Activated T-cell treated with anti-CD3 and anti-CD28 coated beads, Interleukin-2, amount 50 U/mL, for 72 hours (primary cell): ENCODE measurements around the gene INPP4B. TPM values are rescaled to one million over a fixed set of nuclear protein-coding genes. Genes with fewer than 3 reads are reported as not detected.
"Not testable (repeated sequence)": the region's sequence is repeated elsewhere in the genome, so short reads cannot be mapped to it uniquely, and the experiment has no call there.

Experiments
- ATAC-seq, 2 donors: fragments of 150-1000 bp; cut with Tn5 transposase; replicated peaks in 1 of 2; 2 replicates each; pipeline ENCODE4 v1.10.0; 2021; ENCODE audit warnings: moderate library complexity in 2 of 2, mild to moderate bottlenecking in 1 of 2
- DNase-seq, 2 donors: peaks; one replicate each; pipeline ENCODE4 v3.0.0; 2021 to 2022; ENCODE audit warnings: mixed read lengths in 1 of 2
- H3K27ac Mint-ChIP-seq: one replicate; pipeline ENCODE4 v1.8.0; 2022; ENCODE audit warnings: mild to moderate bottlenecking, moderate library complexity, mixed read lengths
- H3K27me3 Mint-ChIP-seq: one replicate; pipeline ENCODE4 v1.8.0; 2022; ENCODE audit warnings: low read depth, mixed read lengths
- H3K36me3 Mint-ChIP-seq, 2 donors: one replicate each; pipeline ENCODE4 v1.8.0; 2022; ENCODE audit warnings: mixed read lengths in 2 of 2, mild to moderate bottlenecking in 1 of 2; ENCODE audit not compliant: insufficient read depth in 2 of 2
- H3K4me1 Mint-ChIP-seq: one replicate; pipeline ENCODE4 v1.8.0; 2022; ENCODE audit warnings: low read depth, mixed read lengths
- H3K4me3 Mint-ChIP-seq, 2 donors: one replicate each; pipeline ENCODE4 v1.8.0; 2022; ENCODE audit warnings: mild to moderate bottlenecking in 2 of 2, mixed read lengths in 2 of 2, moderate library complexity in 2 of 2
- H3K9me3 Mint-ChIP-seq, 2 donors: one replicate each; pipeline ENCODE4 v1.8.0; 2022; ENCODE audit warnings: mixed read lengths in 2 of 2
- total RNA-seq, 2 donors: library from RNA; stranded (reverse); gene quantifications; one replicate each; pipeline ENCODE4 v1.2.3, GENCODE V29; 2022

INPP4B gene
- total RNA-seq, 2 donors from 2014 or later: 64.9 to 67.3 TPM

DNA sequence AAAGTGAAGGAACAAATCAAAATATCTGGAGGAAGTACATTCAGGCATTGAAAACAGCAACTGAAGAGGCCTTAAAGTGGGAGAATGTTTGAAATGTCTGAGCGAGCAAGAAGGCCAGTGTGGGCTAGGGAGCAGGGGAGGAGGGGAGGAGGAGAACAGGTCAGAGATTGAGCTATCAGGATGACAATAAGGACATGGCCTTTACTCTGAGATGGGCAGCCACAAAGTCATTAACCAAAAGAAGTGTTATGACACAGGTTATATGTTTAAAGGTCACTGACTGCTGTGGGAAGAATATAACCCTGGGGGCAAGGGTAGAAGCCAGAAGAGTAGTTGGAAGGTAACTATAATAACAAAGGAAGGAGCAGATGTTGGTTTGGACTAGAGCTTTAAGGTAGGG lies 315.4 kb downstream of the INPP4B start:
- DNase-seq: no peak
- peak overlapping the region; percentile 61 for H3K27ac Mint-ChIP-seq
- no peak for ATAC-seq
- no peak overlapping the region for H3K4me3 Mint-ChIP-seq
- peaks cover 18% of the 10 kb centered on the region for H3K4me1 Mint-ChIP-seq
- no peaks in the 10 kb centered on the region for H3K36me3 Mint-ChIP-seq
- no peaks in the 10 kb centered on the region for H3K9me3 Mint-ChIP-seq
- H3K27me3 Mint-ChIP-seq: no peaks in the 10 kb centered on the region

DNA sequence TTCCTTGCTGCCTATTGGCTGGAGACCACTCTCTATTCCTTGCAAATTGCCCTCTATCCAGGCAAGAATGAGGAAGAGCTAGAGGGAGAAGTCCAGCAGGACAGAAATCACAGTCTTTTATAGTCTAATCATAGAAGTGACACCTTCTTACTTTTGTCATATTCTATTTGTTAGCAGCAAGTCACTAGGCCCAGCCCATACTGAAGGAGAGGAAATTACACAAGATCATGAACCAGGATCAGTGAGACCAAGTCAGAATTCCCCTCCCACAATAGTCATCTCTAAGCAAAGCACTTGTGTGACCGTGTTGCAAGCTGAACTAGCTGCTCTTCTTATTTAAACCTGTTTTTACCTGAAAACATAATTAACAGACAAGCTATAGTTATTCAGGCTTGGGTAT lies 317.7 kb downstream of the INPP4B start:
- Mint-ChIP-seq H3K4me1 (peaks cover 9% of the 10 kb centered on the region), H3K9me3 (no peaks in the 10 kb centered on the region), H3K27ac (no peak overlapping the region), H3K36me3 (no peaks in the 10 kb centered on the region), H3K27me3 (no peaks in the 10 kb centered on the region), H3K4me3 (no peak overlapping the region)
- DNase-seq (no peak), ATAC-seq (peak in 1 of 2 donors; percentile 75)

DNA sequence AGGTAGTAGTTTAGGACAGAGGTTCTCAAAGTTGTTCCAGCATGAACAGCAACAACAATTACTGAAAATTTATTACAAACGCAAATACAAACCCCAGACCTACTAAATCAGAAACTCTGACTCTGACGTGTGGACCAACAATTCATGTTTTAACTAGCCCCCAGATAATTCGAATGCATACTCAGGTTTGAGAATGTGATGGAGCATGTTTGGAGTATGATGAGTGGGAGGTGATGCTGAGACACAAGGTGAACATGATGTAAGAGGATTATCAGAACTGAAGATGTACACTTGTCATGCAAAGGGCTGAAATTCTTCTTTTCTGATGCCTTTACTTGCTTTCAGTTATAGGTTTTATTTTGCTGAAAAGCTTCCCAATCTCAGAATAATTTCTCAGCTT lies 323.0 kb downstream of the INPP4B start:
- Mint-ChIP-seq H3K36me3 (no peaks in the 10 kb centered on the region), H3K27ac (no peak overlapping the region), H3K4me3 (no peak overlapping the region), H3K27me3 (no peaks in the 10 kb centered on the region), H3K4me1 (peaks cover 9% of the 10 kb centered on the region), H3K9me3 (no peaks in the 10 kb centered on the region)
- DNase-seq: no peak
- ATAC-seq: peak; percentile 34 to 89

DNA sequence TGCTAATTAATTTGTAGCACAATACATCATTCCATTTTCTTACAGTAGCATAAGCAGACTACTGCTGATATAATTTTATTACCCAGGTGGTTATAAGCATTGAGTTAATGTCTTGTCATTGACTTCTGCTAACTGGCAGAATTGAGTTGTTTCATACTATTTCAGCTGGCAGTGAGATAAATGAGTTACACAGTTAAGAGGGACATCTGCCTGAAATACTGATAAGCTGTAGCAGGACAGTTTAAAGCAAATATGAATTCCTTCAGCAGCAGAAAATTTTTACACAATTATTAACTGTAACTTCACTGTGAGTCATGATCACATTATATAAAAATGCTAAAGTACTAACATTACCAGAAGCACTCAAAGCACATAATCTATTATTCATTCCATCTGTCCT lies 326.8 kb downstream of the INPP4B start:
- no peak overlapping the region for H3K27ac Mint-ChIP-seq
- no peak overlapping the region for H3K4me3 Mint-ChIP-seq
- no peaks in the 10 kb centered on the region for H3K9me3 Mint-ChIP-seq
- no peaks in the 10 kb centered on the region for H3K27me3 Mint-ChIP-seq
- DNase-seq: no peak
- no peak for ATAC-seq
- H3K36me3 Mint-ChIP-seq: no peaks in the 10 kb centered on the region
- H3K4me1 Mint-ChIP-seq: peaks cover 9% of the 10 kb centered on the region

DNA sequence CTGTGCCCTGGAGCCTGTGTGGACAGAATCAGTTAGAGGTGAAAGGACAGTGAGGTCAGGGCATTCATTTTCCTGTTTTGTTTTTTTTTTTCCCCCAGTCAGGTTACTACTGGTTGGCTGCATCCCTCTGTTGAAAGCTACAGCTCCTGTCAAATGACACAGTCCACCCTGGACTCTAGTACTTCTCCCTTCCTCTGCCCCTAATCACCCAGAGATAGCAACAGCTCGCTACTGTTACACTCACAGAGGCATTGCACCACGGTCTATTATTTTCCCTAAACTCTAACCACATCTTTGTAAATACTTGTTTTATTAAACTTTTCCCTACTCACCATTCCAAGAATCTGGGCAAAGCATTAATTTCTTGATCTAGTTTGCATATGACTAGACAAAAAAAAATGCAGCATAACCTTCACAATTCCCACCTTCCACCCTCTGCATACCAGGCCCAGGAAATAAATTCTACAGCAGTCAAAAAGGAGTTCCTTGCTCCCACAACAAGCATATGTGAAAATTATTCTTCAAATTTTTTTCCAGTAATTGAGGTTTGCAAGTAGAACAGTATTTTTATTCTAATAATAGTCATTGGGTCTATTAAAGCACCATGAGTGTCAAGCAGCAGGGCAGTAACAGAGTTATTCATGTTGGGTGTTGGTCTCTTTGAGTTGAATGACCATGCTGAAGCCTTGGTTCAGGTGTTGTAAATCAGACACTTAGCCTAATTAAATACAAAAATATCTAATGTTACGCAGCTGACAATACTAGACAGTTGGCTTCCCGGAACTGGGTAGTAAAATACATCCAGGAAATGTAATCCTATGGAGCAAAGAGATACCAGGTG lies 329.2 kb downstream of the INPP4B start:
- Mint-ChIP-seq H3K27me3 (no peaks in the 10 kb centered on the region), H3K27ac (peak overlapping the region; percentile 19), H3K4me1 (no peaks in the 10 kb centered on the region), H3K4me3 (no peak overlapping the region), H3K9me3 (no peaks in the 10 kb centered on the region), H3K36me3 (no peaks in the 10 kb centered on the region)
- no peak for DNase-seq
- no peak for ATAC-seq

DNA sequence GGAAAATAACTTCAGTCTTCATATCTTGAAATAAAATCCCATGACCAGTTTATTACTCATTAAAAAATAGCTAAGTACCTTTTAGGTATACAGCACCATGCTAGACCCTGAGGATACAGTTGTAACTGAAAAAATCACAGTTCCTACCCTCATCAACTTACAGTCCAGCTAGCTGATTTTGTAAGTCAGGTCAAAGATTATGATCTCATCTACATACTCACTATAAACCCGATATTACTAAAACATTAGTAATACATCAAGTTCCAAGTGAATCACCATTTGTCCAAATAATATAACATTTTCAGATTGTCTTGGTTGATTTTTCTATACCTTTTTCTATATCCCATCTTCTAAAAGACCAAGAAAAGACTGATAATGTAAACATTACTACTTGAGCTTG lies 333.9 kb downstream of the INPP4B start:
- no peak overlapping the region for H3K27ac Mint-ChIP-seq
- H3K36me3 Mint-ChIP-seq: peaks cover 0 to 2% of the 10 kb centered on the region in 2 donors
- ATAC-seq (no peak), DNase-seq (no peak)
- H3K4me3 Mint-ChIP-seq: no peak overlapping the region
- H3K9me3 Mint-ChIP-seq: no peaks in the 10 kb centered on the region
- no peaks in the 10 kb centered on the region for H3K27me3 Mint-ChIP-seq
- no peaks in the 10 kb centered on the region for H3K4me1 Mint-ChIP-seq

DNA sequence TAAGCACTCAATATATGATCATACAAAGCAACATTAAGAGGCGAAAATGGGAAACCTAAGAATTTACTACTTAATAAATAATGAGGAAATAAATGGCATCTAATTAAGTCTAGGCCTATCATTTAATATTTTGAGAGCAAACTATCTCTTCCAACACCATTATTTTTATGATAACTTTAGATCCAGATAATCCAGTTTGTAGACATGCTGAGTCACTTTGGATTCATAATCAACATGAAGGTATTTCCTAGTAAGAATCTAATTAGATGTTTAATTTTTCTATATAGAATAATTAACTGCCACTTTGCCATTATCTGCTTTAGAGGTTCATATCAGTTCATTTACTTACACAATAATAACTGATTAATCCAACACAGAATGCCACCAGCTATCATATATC lies 336.2 kb downstream of the INPP4B start:
- Mint-ChIP-seq H3K4me1 (no peaks in the 10 kb centered on the region), H3K36me3 (peaks cover 0 to 2% of the 10 kb centered on the region in 2 donors), H3K27ac (no peak overlapping the region), H3K27me3 (no peaks in the 10 kb centered on the region), H3K9me3 (no peaks in the 10 kb centered on the region), H3K4me3 (no peak overlapping the region)
- DNase-seq: no peak
- ATAC-seq: no peak

DNA sequence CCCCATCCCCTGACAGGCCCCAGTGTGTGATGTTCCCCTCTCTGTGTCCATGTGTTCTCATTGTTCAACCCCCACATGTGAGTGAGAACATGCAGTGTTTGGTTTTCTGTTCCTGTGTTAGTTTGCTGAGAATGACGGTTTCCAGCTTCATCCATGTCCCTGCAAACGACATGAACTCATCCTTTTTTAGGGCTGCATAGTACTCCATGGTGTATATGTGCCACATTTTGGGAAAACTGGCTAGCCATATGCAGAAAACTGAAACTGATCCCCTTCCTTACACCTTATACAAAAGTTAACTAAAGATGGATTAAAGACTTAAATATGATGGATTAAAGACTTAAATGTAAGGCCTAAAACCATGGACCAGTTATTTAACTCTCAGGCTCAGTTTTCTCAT lies 336.7 kb downstream of the INPP4B start:
- not testable (repeated sequence) for H3K4me1 Mint-ChIP-seq, H3K27ac Mint-ChIP-seq, H3K36me3 Mint-ChIP-seq, DNase-seq, H3K9me3 Mint-ChIP-seq, H3K4me3 Mint-ChIP-seq, ATAC-seq, H3K27me3 Mint-ChIP-seq

DNA sequence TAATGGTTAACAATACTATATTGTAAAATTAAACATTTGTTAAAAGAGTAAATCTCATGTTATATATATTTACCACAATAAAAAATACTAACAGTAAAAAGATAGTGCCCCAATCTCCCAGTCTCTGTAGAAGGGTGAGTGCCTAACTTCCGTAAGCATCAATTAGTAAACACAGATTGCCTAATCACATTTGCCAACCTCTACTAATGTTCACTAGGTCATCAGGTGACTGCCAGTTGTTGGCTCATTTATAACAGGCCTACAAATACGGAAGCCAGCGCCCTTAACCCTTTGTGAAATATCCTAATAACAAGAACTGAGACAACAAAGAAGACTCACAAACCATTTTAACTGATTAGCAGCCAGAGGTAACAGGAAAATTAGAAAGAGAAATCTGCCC lies 345.1 kb downstream of the INPP4B start:
- Mint-ChIP-seq H3K36me3 (peaks cover 0 to 2% of the 10 kb centered on the region in 2 donors), H3K9me3 (no peaks in the 10 kb centered on the region), H3K4me1 (peaks cover 7% of the 10 kb centered on the region), H3K27ac (no peak overlapping the region), H3K27me3 (no peaks in the 10 kb centered on the region), H3K4me3 (no peak overlapping the region)
- no peak for DNase-seq
- ATAC-seq: no peak

DNA sequence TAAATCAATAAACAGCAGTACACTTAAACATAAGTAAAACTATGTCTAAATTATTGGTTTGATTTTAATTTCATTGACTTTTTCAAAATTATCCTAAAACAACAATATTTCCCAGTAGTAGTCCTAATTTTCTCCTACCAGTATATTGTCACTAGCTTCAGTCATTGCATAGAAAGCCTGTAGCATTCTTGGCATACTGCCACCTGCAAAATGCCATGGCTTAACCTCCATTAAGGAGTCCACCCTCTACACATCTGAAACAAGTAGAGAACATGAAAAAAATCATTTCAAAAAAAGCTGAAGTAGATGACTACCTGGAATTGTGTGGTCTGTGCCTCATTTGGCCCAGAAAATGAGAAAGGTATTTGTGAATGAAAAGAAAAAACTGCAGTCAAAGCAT lies 348.5 kb downstream of the INPP4B start:
- Mint-ChIP-seq H3K27ac (no peak overlapping the region), H3K9me3 (peaks cover 3 to 4% of the 10 kb centered on the region in 2 donors), H3K27me3 (no peaks in the 10 kb centered on the region), H3K36me3 (peaks cover 4 to 8% of the 10 kb centered on the region in 2 donors), H3K4me3 (no peak overlapping the region), H3K4me1 (peaks cover 7% of the 10 kb centered on the region)
- ATAC-seq (no peak), DNase-seq (no peak)

DNA sequence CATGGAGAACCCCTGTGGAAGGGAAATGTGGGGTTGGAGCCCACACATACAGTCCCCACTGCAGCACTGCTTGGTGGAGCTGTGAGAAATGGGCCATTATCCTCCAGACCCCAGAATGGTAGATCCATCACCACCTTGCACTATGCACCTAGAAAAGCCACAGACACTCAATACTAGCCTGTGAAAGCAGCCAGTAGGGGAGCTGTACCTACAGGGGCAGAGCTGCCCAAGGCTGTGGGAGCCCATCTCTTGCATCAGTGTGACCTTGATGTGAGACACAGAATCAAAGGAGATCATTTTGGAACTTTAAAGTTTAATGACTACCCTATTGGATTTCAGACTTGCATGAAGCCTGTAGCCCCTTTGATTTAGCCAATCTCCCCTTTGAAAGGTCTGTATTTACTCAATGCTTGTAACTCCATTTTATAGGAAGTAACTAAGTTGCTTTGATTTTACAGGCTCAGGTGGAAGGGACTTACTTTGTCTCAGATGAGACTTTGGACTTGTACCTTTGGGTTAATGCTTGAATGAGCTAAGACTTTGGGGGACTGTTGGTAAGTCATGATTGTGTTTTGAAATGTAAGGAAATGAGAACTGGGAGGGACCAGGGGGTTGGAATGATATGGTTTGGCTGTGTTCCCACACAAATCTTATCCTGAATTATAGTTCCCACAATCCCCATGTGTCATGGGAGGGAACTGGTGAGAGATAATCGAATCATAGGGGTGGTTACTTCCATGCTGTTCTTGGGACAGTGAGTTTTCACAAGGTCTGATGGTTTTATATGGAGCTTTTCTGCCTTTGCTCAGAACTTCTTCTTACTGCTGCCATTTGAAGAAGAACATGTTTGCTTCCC lies 352.6 kb downstream of the INPP4B start:
- DNase-seq (no peak), ATAC-seq (no peak)
- Mint-ChIP-seq H3K27ac (no peak overlapping the region), H3K36me3 (peaks cover 7 to 14% of the 10 kb centered on the region in 2 donors), H3K9me3 (peaks cover 3 to 6% of the 10 kb centered on the region in 2 donors), H3K4me1 (no peaks in the 10 kb centered on the region), H3K4me3 (no peak overlapping the region), H3K27me3 (no peaks in the 10 kb centered on the region)

DNA sequence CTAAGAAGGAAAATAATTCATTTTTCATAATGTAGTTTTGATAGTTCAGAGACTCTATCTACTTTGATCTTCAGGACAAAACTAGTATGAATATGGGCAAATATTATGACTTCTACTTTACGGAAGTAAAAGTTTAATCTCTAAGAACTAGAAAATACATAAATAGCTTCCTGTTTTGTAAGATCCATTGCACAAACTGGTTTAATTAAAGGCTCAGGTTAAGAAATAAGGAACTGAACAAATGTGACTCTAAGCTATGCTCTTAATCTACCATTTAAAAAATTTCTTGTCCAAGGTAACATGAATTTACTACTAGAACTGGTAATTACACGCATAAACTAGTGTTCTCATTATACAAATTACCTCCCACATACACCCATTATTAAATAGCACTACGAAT lies 360.6 kb downstream of the INPP4B start:
- Mint-ChIP-seq H3K36me3 (peaks cover 1 to 3% of the 10 kb centered on the region in 2 donors), H3K4me3 (no peak overlapping the region), H3K27ac (no peak overlapping the region), H3K9me3 (peaks cover 3 to 5% of the 10 kb centered on the region in 2 donors), H3K4me1 (peaks cover 27% of the 10 kb centered on the region), H3K27me3 (no peaks in the 10 kb centered on the region)
- DNase-seq (no peak), ATAC-seq (no peak)

DNA sequence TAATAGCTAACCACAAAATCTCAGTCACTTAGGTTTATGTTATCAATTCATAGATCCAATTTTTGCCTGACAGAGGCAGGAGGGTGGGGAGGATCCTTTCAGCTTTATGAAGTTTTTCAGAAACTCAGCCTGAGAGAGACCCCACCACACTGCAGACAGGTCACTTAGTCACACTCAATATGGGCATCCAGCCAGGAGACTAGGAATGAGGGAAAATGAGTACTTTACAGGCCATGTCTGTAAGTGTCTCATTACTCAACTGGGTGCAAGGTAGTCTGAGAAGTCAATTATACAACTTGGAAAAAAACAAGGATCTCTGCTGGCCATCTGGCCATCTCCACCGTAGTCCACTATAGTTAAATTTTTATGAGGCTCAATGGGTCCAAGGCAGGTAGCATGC lies 365.9 kb downstream of the INPP4B start:
- ATAC-seq: no peak
- no peak overlapping the region for H3K27ac Mint-ChIP-seq

More for the DNA sequence above, 365.9 kb downstream of the INPP4B start:
- no peaks in the 10 kb centered on the region for H3K36me3 Mint-ChIP-seq
- H3K4me1 Mint-ChIP-seq: peaks cover 46% of the 10 kb centered on the region
- H3K9me3 Mint-ChIP-seq: peaks cover 0 to 2% of the 10 kb centered on the region in 2 donors
- H3K27me3 Mint-ChIP-seq: no peaks in the 10 kb centered on the region
- H3K4me3 Mint-ChIP-seq: no peak overlapping the region
- no peak for DNase-seq
